Right lobe of liver (tissue), 6 donors: Measurements from ENCODE around the gene TMEM225B. TPM values are rescaled to one million over a fixed set of nuclear protein-coding genes. Genes with fewer than 3 reads are reported as not detected.

Experiments used
- ATAC-seq, 4 donors: fragments of 200-7000 bp; cut with Tn5 transposase; one replicate each; pipeline ENCODE4 v1.9.1; 2020; ENCODE audit warnings: mild to moderate bottlenecking in 4 of 4, moderate library complexity in 4 of 4
- DNase-seq, 3 donors: peaks; one replicate each; pipeline ENCODE4 v3.0.0-alpha.2; 2020
- H3K27ac ChIP-seq, 3 donors: fragments of 200-600 bp; one replicate each; pipeline ENCODE4 v1.8.0; 2022
- H3K27me3 ChIP-seq, 2 donors: fragments of 200-600 bp; one replicate each; pipeline ENCODE4 v1.8.0; 2022
- H3K36me3 ChIP-seq, 4 donors: fragments of 200-600 bp; sonication (generic) in 1 of 4; one replicate each; pipeline versions ENCODE4 v1.5.1 to v1.8.0; 2017 to 2022; ENCODE audit warnings: control low read depth in 1 of 4
- H3K4me1 ChIP-seq, 4 donors: fragments of 200-600 bp; sonication (generic) in 1 of 4; one replicate each; pipeline versions ENCODE4 v1.5.1 to v1.8.0; 2017 to 2022; ENCODE audit warnings: control low read depth in 1 of 4
- H3K4me3 ChIP-seq, 3 donors: fragments of 200-600 bp; one replicate each; pipeline ENCODE4 v1.8.0; 2022
- H3K9me3 ChIP-seq, 4 donors: fragments of 200-600 bp; sonication (generic) in 1 of 4; one replicate each; pipeline versions ENCODE4 v1.5.1 to v1.8.0; 2017 to 2022; ENCODE audit warnings: control low read depth in 1 of 4
- CTCF ChIP-seq, 4 donors: fragments of 200-600 bp in 3 of 4; fragments of 450-650 bp in 1 of 4; IDR thresholded peaks; one replicate each; pipeline versions ENCODE4 v1.5.1 to v1.8.0; 2016 to 2022; ENCODE audit warnings: antibody characterized with exemption in 4 of 4, mild to moderate bottlenecking in 2 of 4
- POLR2A ChIP-seq: fragments of 450-650 bp; IDR thresholded peaks from one replicate; pipeline ENCODE4 v1.6.1; 2017; ENCODE audit warnings: antibody characterized with exemption, mild to moderate bottlenecking
- WGBS: methylation state at CpG from one replicate; pipeline ENCODE4 v1.1.6; 2018; ENCODE audit warnings: low coverage, low lambda C conversion rate; ENCODE audit not compliant: insufficient coverage; ENCODE audit errors: missing lambda C conversion rate; 5-methylcytosine and 5-hydroxymethylcytosine counted together
- intact Hi-C, 2 donors: fragments of 100-400 bp; cut with DNase I; formaldehyde crosslinking; loops; one replicate each; pipeline versions ENCODE4 v1.11.2 to v1.14.1; 2022
- total RNA-seq, 6 experiments: library from RNA; depleted of rRNA in 2 of 6; stranded (reverse); fragments of >200 nt in 2 of 6; fragmentation: NEBNext Ultra II Directional in 3 of 6; extraction: Animal tissue kit (Norgen Biotek cat#: 25700) in 3 of 6; gene quantifications; one replicate each; pipeline versions ENCODE4 v1.1.0 to v1.2.4, GENCODE V29; 2016 to 2023
- donor health status: DM: no; HTN: yes; CAD: no.
- donor health status: DM: no; HTN: no; CAD: no.
- donor health status: DM: no; HTN: no; CAD: no.
- donor health status: DM: no; HTN: yes; CAD: no.
- donor health status: DM: no; HTN: yes; CAD: no.

TMEM225B gene
- total RNA-seq, 6 experiments from 2014 or later: 0.25 to 1.4 (median 0.29) TPM; not detected in 2

GRCh38 chr7:99601656-99602310 is 3.7 kb downstream of the TMEM225B start:
- Histone ChIP-seq H3K27me3 (no peaks in the 10 kb centered on the region), H3K36me3 (no peaks in the 10 kb centered on the region), H3K4me1 (no peaks in the 10 kb centered on the region), H3K9me3 (no peaks in the 10 kb centered on the region), H3K27ac (no peak overlapping the region), H3K4me3 (no peak overlapping the region)
- intact Hi-C loops: no loop called here
- 86% methylated on average over 3 of the region's 7 CpGs for WGBS
- DNase-seq: no peak
- ATAC-seq: no peak
- TF ChIP-seq POLR2A (no peak), CTCF (IDR thresholded peaks at IDR 0.05) (no peak)

GRCh38 chr7:99605527-99605926 is 7.5 kb downstream of the TMEM225B start:
- intact Hi-C loops: no loop called here
- H3K36me3 ChIP-seq: no peaks in the 10 kb centered on the region
- 84% methylated on average over 7 of the region's 7 CpGs for WGBS
- H3K27ac ChIP-seq: no peak overlapping the region
- ATAC-seq (no peak), DNase-seq (no peak)
- TF ChIP-seq CTCF (IDR thresholded peaks at IDR 0.05): no peak
- TF ChIP-seq POLR2A: no peak
- no peak overlapping the region for H3K4me3 ChIP-seq
- no peaks in the 10 kb centered on the region for H3K4me1 ChIP-seq
- H3K27me3 ChIP-seq: no peaks in the 10 kb centered on the region
- no peaks in the 10 kb centered on the region for H3K9me3 ChIP-seq

- H3K27ac ChIP-seq: no peak overlapping the region
- no peak for TF ChIP-seq CTCF (IDR thresholded peaks at IDR 0.05)
- TF ChIP-seq POLR2A: no peak
- H3K27me3 ChIP-seq: no peaks in the 10 kb centered on the region
- H3K36me3 ChIP-seq: no peaks in the 10 kb centered on the region
- H3K9me3 ChIP-seq: no peaks in the 10 kb centered on the region
- ATAC-seq (no peak), DNase-seq (no peak)
- no peaks in the 10 kb centered on the region for H3K4me1 ChIP-seq
- WGBS: 68% methylated on average over 8 of the region's 8 CpGs
- no peak overlapping the region for H3K4me3 ChIP-seq
- intact Hi-C loops: no loop called here
These were observed 8.5 kb downstream of the TMEM225B start for GRCh38 chr7:99606531-99606930.

- intact Hi-C loops: no loop called here
- no peak for DNase-seq
- Histone ChIP-seq H3K27ac (no peak overlapping the region), H3K9me3 (no peaks in the 10 kb centered on the region), H3K27me3 (no peaks in the 10 kb centered on the region), H3K36me3 (no peaks in the 10 kb centered on the region), H3K4me1 (no peaks in the 10 kb centered on the region), H3K4me3 (no peak overlapping the region)
- WGBS: 73% methylated on average over 3 of the region's 9 CpGs
- ATAC-seq: no peak
- TF ChIP-seq POLR2A (no peak), CTCF (IDR thresholded peaks at IDR 0.05) (no peak)
These were observed 9.5 kb downstream of the TMEM225B start for GRCh38 chr7:99607548-99607947.
